ENCODE results near the gene CREBRF.

The CREBRF gene

GRCh38 chr5:173163219-173163618, 107.1 kb downstream of the CREBRF start:
- DNase-seq: no peak

GRCh38 chr5:173165177-173166016, 109.2 kb downstream of the CREBRF start:
- no peak for DNase-seq

- no peak for DNase-seq
These were observed 116.0 kb downstream of the CREBRF start for GRCh38 chr5:173172166-173172565.

- no peak for DNase-seq
These were observed 119.4 kb downstream of the CREBRF start for GRCh38 chr5:173175523-173175922.

- DNase-seq: no peak
These were observed 122.3 kb downstream of the CREBRF start for GRCh38 chr5:173178369-173178910.

- DNase-seq: no peak
These were observed 124.2 kb downstream of the CREBRF start for GRCh38 chr5:173180331-173180730.

- DNase-seq: no peak
These were observed 131.0 kb downstream of the CREBRF start for GRCh38 chr5:173187054-173187743.

- DNase-seq: no peak
These were observed 132.1 kb downstream of the CREBRF start for GRCh38 chr5:173188280-173188679.
